GM23338 (cell line): ENCODE data around the gene NTM. TPM values are rescaled to one million over a fixed set of nuclear protein-coding genes. Genes with fewer than 3 reads are reported as not detected.

Experiments
- ATAC-seq: fragments of 200-7000 bp; cut with Tn5 transposase; 3 replicates; pipeline ENCODE4 v1.9.1; 2020
- DNase-seq: peaks from one replicate; pipeline ENCODE4 v3.0.0-alpha.2; 2015; ENCODE audit warnings: low spot score
- H2AFZ ChIP-seq: fragments of 200-600 bp; sonication (generic); 2 replicates; pipeline ENCODE4 v1.8.0; 2016; ENCODE audit warnings: antibody characterized with exemption, mild to moderate bottlenecking, moderate library complexity
- H3F3A ChIP-seq: fragments of 200-600 bp; sonication (generic); replicated peaks from 2 replicates; pipeline ENCODE4 v1.8.0; 2017; ENCODE audit warnings: antibody characterized with exemption, mixed run types, low read depth
- H3K27ac ChIP-seq: fragments of 200-600 bp; sonication (generic); 2 replicates; pipeline ENCODE4 v1.6.1; 2016; ENCODE audit warnings: low read depth
- H3K27me3 ChIP-seq: fragments of 200-600 bp; sonication (generic); 2 replicates; pipeline ENCODE4 v1.8.0; 2016; ENCODE audit warnings: mild to moderate bottlenecking, mixed run types, moderate library complexity; ENCODE audit not compliant: insufficient read depth
- H3K36me3 ChIP-seq: fragments of 200-600 bp; sonication (generic); 2 replicates; pipeline ENCODE4 v1.8.0; 2016; ENCODE audit warnings: mild to moderate bottlenecking; ENCODE audit not compliant: insufficient read depth
- H3K4me1 ChIP-seq: fragments of 200-600 bp; sonication (generic); 2 replicates; pipeline ENCODE4 v1.8.0; 2016; ENCODE audit warnings: mild to moderate bottlenecking, moderate library complexity; ENCODE audit not compliant: insufficient read depth
- H3K4me2 ChIP-seq: fragments of 200-600 bp; sonication (generic); 2 replicates; pipeline ENCODE4 v1.7.1; 2017; ENCODE audit warnings: mixed run types
- H3K4me3 ChIP-seq: fragments of 200-600 bp; sonication (generic); 2 replicates; pipeline ENCODE4 v1.6.1; 2016; ENCODE audit warnings: mixed run types
- H3K79me2 ChIP-seq: fragments of 200-600 bp; sonication (generic); replicated peaks from 2 replicates; pipeline ENCODE4 v1.8.0; 2017; ENCODE audit warnings: mild to moderate bottlenecking; ENCODE audit not compliant: insufficient read depth
- H3K9me2 ChIP-seq: fragments of 200-600 bp; sonication (generic); 2 replicates; pipeline ENCODE4 v1.8.0; 2017; ENCODE audit not compliant: insufficient read depth
- H4K20me1 ChIP-seq: fragments of 200-600 bp; sonication (generic); replicated peaks from 2 replicates; pipeline ENCODE4 v1.8.0; 2017; ENCODE audit warnings: mild to moderate bottlenecking; ENCODE audit not compliant: insufficient read depth
- H3K27ac Mint-ChIP-seq: 2 replicates; pipeline ENCODE4 v1.8.0; 2020; ENCODE audit warnings: inconsistent platforms, mild to moderate bottlenecking, moderate library complexity, mixed read lengths
- H3K27me3 Mint-ChIP-seq: 3 replicates; pipeline ENCODE4 v1.8.0; 2022; ENCODE audit warnings: low read depth, mild to moderate bottlenecking, moderate library complexity, mixed read lengths, inconsistent platforms; ENCODE audit not compliant: insufficient read depth, poor library complexity
- H3K36me3 Mint-ChIP-seq: 3 replicates; pipeline ENCODE4 v1.8.0; 2021; ENCODE audit warnings: low read depth, mild to moderate bottlenecking, inconsistent platforms, moderate library complexity, mixed read lengths
- H3K4me1 Mint-ChIP-seq: 3 replicates; pipeline ENCODE4 v1.8.0; 2020; ENCODE audit warnings: mild to moderate bottlenecking, inconsistent platforms, mixed read lengths
- H3K4me3 Mint-ChIP-seq: 3 replicates; pipeline ENCODE4 v1.8.0; 2021; ENCODE audit warnings: moderate library complexity, mild to moderate bottlenecking, inconsistent platforms, mixed read lengths
- H3K9me3 Mint-ChIP-seq: 3 replicates; pipeline ENCODE4 v1.8.0; 2020; ENCODE audit warnings: moderate library complexity, mild to moderate bottlenecking, inconsistent platforms, mixed read lengths
- CREB1 ChIP-seq: fragments of 250-450 bp; sonication (Bioruptor Pico); IDR thresholded peaks from 2 replicates; pipeline ENCODE4 v1.5.0; 2020; ENCODE audit warnings: low read depth, mild to moderate bottlenecking, moderate library complexity
- EZH2 ChIP-seq: fragments of 200-600 bp; sonication (generic); IDR thresholded peaks from one replicate; pipeline ENCODE4 v1.8.0; 2017; ENCODE audit warnings: antibody characterized with exemption, mild to moderate bottlenecking, low read depth; ENCODE audit not compliant: unreplicated experiment
- EZH2phosphoT487 ChIP-seq: fragments of 200-600 bp; sonication (generic); IDR thresholded peaks from one replicate; pipeline ENCODE4 v1.8.1; 2018; ENCODE audit warnings: antibody characterized with exemption; ENCODE audit not compliant: unreplicated experiment
- JUNB ChIP-seq: IDR thresholded peaks from one replicate; pipeline ENCODE4 v1.6.1; 2016; ENCODE audit warnings: antibody characterized with exemption; ENCODE audit not compliant: unreplicated experiment
- NANOG ChIP-seq: IDR thresholded peaks from 2 replicates; pipeline ENCODE4 v1.6.1; 2016; ENCODE audit warnings: antibody characterized with exemption, borderline replicate concordance
- STAT1 ChIP-seq: IDR thresholded peaks from one replicate; pipeline ENCODE4 v1.6.1; 2016; ENCODE audit warnings: antibody characterized with exemption; ENCODE audit not compliant: unreplicated experiment
- ZNF114 ChIP-seq: fragments of 250-450 bp; sonication (Bioruptor Pico); IDR thresholded peaks from 2 replicates; pipeline ENCODE4 v1.5.0; 2020; ENCODE audit warnings: mild to moderate bottlenecking, moderate library complexity
- ZNF331 ChIP-seq: fragments of 250-450 bp; sonication (Bioruptor Pico); IDR thresholded peaks from 2 replicates; pipeline ENCODE4 v1.5.0; 2020; ENCODE audit warnings: low read depth, mild to moderate bottlenecking, moderate library complexity
- polyA plus RNA-seq: library from polyadenylated mRNA; unstranded; fragments of >200 nt; fragmentation: Nextera tagmentation; extraction: Ambion mirVana; gene quantifications from 2 replicates; pipeline ENCODE4 v1.2.1, GENCODE V29; 2016
- total RNA-seq: library from RNA; depleted of rRNA; stranded (reverse); fragments of >200 nt; shearing (Covaris generic); gene quantifications from 2 replicates; pipeline ENCODE4 v1.2.3, GENCODE V29; 2014
- TF ChIP-seq, protein P1 (sequence below), 2 experiments: fragments of 200-600 bp in 1 of 2; sonication (generic) in 1 of 2; conservative IDR thresholded peaks; 2 replicates each; pipeline versions ENCODE4 v1.5.1 to v1.6.1; 2016 to 2017; ENCODE audit warnings: antibody characterized with exemption in 2 of 2, low read depth in 2 of 2, mild to moderate bottlenecking in 2 of 2, moderate library complexity in 1 of 2
- TF ChIP-seq, protein P2 (sequence below): IDR thresholded peaks from 2 replicates; pipeline ENCODE4 v1.6.1; 2016; ENCODE audit warnings: antibody characterized with exemption
- TF ChIP-seq, protein P3 (sequence below): fragments of 250-450 bp; sonication (Bioruptor Pico); IDR thresholded peaks from 2 replicates; pipeline ENCODE4 v1.5.0; 2020; ENCODE audit warnings: mild to moderate bottlenecking, moderate library complexity

Gene NTM
- total and polyA plus RNA-seq, 2 experiments from 2014 or later = 10.6 to 14.6 TPM

DNA sequence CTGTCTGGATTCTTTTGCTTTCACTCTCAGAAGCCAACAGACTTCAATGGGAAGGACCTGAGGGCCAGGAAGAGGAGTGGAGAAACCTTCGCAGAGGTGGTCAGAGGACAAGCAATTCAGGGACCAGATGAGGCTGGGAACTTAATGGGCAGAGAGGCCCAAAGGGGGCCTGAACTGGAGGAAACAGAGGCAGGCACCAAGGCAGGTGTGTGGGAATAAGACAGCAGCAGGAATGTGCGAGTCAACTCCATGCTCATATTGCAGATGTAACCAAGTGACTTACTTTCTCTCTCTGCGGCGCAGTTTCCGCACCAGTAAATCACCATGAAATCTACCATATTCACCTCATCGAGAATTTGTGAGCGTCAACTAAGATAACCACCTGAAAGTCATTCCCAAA, 669.1 kb downstream of the NTM start:
- Histone ChIP-seq H3K27me3 (no peaks in the 10 kb centered on the region), H4K20me1 (no peaks in the 10 kb centered on the region), H3K9me2 (peaks cover 7% of the 10 kb centered on the region; the same call in 1 of the 2 replicates), H3K4me1 (peaks cover 19% of the 10 kb centered on the region), H3K4me3 (no peak overlapping the region), H2AFZ (no peak overlapping the region), H3K4me2 (no peak overlapping the region), H3K79me2 (no peaks in the 10 kb centered on the region), H3K27ac (no peak overlapping the region), H3F3A (no peaks in the 10 kb centered on the region), H3K36me3 (no peaks in the 10 kb centered on the region)
- no peaks in the 10 kb centered on the region for H3K36me3 Mint-ChIP-seq
- TF ChIP-seq ZNF331 (CRISPR knock-in tag) (no peak), NANOG (no peak), STAT1 (no peak), EZH2phosphoT487 (no peak), CREB1 (no peak), JUNB (no peak), ZNF114 (CRISPR knock-in tag) (no peak)
- TF ChIP-seq, protein P1, sequence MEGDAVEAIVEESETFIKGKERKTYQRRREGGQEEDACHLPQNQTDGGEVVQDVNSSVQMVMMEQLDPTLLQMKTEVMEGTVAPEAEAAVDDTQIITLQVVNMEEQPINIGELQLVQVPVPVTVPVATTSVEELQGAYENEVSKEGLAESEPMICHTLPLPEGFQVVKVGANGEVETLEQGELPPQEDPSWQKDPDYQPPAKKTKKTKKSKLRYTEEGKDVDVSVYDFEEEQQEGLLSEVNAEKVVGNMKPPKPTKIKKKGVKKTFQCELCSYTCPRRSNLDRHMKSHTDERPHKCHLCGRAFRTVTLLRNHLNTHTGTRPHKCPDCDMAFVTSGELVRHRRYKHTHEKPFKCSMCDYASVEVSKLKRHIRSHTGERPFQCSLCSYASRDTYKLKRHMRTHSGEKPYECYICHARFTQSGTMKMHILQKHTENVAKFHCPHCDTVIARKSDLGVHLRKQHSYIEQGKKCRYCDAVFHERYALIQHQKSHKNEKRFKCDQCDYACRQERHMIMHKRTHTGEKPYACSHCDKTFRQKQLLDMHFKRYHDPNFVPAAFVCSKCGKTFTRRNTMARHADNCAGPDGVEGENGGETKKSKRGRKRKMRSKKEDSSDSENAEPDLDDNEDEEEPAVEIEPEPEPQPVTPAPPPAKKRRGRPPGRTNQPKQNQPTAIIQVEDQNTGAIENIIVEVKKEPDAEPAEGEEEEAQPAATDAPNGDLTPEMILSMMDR (conservative IDR thresholded peaks at IDR 0.05; ENCODE audit: low read depth in 2 of 2) = no peak
- H3K27me3 Mint-ChIP-seq = peaks cover 4% of the 10 kb centered on the region
- no peak for DNase-seq
- ATAC-seq = no peak
- no peak overlapping the region; the same call in 1 of the 2 replicates for H3K27ac Mint-ChIP-seq
- H3K4me3 Mint-ChIP-seq = no peak overlapping the region
- no peaks in the 10 kb centered on the region for H3K9me3 Mint-ChIP-seq
- H3K4me1 Mint-ChIP-seq = peaks cover 36% of the 10 kb centered on the region

DNA sequence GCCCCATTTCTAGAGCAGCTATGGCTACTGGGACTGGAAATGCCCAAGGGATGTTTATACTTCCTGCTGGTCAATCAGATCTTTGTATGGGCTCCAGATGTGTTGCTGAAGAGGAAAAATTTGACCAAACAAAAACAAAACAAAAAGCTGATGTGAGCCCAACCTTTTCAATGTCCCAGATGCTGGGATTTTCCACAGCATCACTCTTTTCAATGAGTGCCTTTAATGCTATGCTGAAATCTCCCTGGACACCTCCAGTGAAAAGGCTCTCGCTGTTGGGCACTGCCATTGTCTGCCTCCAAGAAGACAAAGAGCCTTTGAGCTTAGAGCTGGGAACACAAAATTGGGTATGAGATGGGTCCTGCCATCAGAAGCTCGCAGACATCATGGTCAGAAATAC, 671.9 kb downstream of the NTM start:
- Mint-ChIP-seq H3K27ac (no peak overlapping the region), H3K4me1 (peaks cover 32% of the 10 kb centered on the region), H3K4me3 (no peak overlapping the region), H3K36me3 (no peaks in the 10 kb centered on the region), H3K9me3 (no peaks in the 10 kb centered on the region), H3K27me3 (peaks cover 4% of the 10 kb centered on the region)
- Histone ChIP-seq H3K27ac (no peak overlapping the region), H3K4me2 (no peak overlapping the region), H3K27me3 (no peaks in the 10 kb centered on the region), H3K9me2 (peaks cover 5% of the 10 kb centered on the region; the same call in 1 of the 2 replicates), H3K4me1 (peaks cover 15% of the 10 kb centered on the region), H4K20me1 (no peaks in the 10 kb centered on the region), H3F3A (no peaks in the 10 kb centered on the region), H3K79me2 (no peaks in the 10 kb centered on the region), H3K4me3 (no peak overlapping the region), H2AFZ (no peak overlapping the region), H3K36me3 (no peaks in the 10 kb centered on the region)
- no peak for ATAC-seq
- no peak for DNase-seq
- TF ChIP-seq ZNF331 (CRISPR knock-in tag) = no peak
- TF ChIP-seq, protein P2, sequence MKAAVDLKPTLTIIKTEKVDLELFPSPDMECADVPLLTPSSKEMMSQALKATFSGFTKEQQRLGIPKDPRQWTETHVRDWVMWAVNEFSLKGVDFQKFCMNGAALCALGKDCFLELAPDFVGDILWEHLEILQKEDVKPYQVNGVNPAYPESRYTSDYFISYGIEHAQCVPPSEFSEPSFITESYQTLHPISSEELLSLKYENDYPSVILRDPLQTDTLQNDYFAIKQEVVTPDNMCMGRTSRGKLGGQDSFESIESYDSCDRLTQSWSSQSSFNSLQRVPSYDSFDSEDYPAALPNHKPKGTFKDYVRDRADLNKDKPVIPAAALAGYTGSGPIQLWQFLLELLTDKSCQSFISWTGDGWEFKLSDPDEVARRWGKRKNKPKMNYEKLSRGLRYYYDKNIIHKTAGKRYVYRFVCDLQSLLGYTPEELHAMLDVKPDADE = no peak
- no peak for TF ChIP-seq EZH2
- no peak for TF ChIP-seq CREB1
- TF ChIP-seq, protein P3, sequence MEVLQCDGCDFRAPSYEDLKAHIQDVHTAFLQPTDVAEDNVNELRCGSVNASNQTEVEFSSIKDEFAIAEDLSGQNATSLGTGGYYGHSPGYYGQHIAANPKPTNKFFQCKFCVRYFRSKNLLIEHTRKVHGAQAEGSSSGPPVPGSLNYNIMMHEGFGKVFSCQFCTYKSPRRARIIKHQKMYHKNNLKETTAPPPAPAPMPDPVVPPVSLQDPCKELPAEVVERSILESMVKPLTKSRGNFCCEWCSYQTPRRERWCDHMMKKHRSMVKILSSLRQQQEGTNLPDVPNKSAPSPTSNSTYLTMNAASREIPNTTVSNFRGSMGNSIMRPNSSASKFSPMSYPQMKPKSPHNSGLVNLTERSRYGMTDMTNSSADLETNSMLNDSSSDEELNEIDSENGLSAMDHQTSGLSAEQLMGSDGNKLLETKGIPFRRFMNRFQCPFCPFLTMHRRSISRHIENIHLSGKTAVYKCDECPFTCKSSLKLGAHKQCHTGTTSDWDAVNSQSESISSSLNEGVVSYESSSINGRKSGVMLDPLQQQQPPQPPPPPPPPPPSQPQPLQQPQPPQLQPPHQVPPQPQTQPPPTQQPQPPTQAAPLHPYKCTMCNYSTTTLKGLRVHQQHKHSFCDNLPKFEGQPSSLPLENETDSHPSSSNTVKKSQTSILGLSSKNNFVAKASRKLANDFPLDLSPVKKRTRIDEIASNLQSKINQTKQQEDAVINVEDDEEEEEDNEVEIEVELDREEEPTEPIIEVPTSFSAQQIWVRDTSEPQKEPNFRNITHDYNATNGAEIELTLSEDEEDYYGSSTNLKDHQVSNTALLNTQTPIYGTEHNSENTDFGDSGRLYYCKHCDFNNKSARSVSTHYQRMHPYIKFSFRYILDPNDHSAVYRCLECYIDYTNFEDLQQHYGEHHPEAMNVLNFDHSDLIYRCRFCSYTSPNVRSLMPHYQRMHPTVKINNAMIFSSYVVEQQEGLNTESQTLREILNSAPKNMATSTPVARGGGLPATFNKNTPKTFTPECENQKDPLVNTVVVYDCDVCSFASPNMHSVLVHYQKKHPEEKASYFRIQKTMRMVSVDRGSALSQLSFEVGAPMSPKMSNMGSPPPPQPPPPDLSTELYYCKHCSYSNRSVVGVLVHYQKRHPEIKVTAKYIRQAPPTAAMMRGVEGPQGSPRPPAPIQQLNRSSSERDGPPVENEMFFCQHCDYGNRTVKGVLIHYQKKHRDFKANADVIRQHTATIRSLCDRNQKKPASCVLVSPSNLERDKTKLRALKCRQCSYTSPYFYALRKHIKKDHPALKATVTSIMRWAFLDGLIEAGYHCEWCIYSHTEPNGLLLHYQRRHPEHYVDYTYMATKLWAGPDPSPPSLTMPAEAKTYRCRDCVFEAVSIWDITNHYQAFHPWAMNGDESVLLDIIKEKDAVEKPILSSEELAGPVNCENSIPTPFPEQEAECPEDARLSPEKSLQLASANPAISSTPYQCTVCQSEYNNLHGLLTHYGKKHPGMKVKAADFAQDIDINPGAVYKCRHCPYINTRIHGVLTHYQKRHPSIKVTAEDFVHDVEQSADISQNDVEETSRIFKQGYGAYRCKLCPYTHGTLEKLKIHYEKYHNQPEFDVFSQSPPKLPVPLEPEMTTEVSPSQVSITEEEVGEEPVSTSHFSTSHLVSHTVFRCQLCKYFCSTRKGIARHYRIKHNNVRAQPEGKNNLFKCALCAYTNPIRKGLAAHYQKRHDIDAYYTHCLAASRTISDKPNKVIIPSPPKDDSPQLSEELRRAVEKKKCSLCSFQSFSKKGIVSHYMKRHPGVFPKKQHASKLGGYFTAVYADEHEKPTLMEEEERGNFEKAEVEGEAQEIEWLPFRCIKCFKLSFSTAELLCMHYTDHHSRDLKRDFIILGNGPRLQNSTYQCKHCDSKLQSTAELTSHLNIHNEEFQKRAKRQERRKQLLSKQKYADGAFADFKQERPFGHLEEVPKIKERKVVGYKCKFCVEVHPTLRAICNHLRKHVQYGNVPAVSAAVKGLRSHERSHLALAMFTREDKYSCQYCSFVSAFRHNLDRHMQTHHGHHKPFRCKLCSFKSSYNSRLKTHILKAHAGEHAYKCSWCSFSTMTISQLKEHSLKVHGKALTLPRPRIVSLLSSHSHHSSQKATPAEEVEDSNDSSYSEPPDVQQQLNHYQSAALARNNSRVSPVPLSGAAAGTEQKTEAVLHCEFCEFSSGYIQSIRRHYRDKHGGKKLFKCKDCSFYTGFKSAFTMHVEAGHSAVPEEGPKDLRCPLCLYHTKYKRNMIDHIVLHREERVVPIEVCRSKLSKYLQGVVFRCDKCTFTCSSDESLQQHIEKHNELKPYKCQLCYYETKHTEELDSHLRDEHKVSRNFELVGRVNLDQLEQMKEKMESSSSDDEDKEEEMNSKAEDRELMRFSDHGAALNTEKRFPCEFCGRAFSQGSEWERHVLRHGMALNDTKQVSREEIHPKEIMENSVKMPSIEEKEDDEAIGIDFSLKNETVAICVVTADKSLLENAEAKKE (CRISPR knock-in tag) = no peak
- TF ChIP-seq STAT1 = no peak
- TF ChIP-seq EZH2phosphoT487 = no peak
- TF ChIP-seq, protein P1 (conservative IDR thresholded peaks at IDR 0.05; ENCODE audit: low read depth in 2 of 2) = no peak
- no peak for TF ChIP-seq ZNF114 (CRISPR knock-in tag)
